Loucy (cell line): ENCODE measurements around the gene ITGB3.

ENCODE experiments used
- H2AFZ ChIP-seq: fragments of 200-600 bp; sonication (generic); 2 replicates; pipeline ENCODE4 v1.6.0; 2016; ENCODE audit warnings: antibody characterized with exemption, mild to moderate bottlenecking, low read length, moderate library complexity
- H3F3A ChIP-seq: fragments of 200-600 bp; 2 replicates; pipeline ENCODE4 v1.6.0; 2016; ENCODE audit warnings: antibody characterized with exemption, low read depth, mild to moderate bottlenecking
- H3K27me3 ChIP-seq: fragments of 200-600 bp; sonication (generic); 2 replicates; pipeline ENCODE4 v1.6.1; 2014; ENCODE audit warnings: low read length, mild to moderate bottlenecking; ENCODE audit not compliant: insufficient read depth, poor library complexity, severe bottlenecking
- H3K36me3 ChIP-seq: fragments of 200-600 bp; sonication (generic); 2 replicates; pipeline ENCODE4 v1.6.1; 2016; ENCODE audit warnings: low read length; ENCODE audit not compliant: insufficient read depth
- H3K4me1 ChIP-seq: fragments of 200-600 bp; sonication (generic); 2 replicates; pipeline ENCODE4 v1.5.1; 2014; ENCODE audit warnings: low read length, mild to moderate bottlenecking; ENCODE audit not compliant: insufficient read depth, poor library complexity, severe bottlenecking
- H3K4me2 ChIP-seq: fragments of 200-600 bp; sonication (generic); 2 replicates; pipeline ENCODE4 v1.6.0; 2014; ENCODE audit warnings: antibody characterized with exemption, low read length, low read depth, mild to moderate bottlenecking; ENCODE audit not compliant: poor library complexity, severe bottlenecking
- H3K4me3 ChIP-seq: fragments of 200-600 bp; sonication (generic); 2 replicates; pipeline ENCODE4 v1.5.1; 2014; ENCODE audit warnings: low read length, mild to moderate bottlenecking, mixed read lengths; ENCODE audit not compliant: poor library complexity, severe bottlenecking
- H3K79me2 ChIP-seq: fragments of 200-600 bp; sonication (generic); 2 replicates; pipeline ENCODE4 v1.6.1; 2014; ENCODE audit warnings: low read length; ENCODE audit not compliant: insufficient read depth
- H3K9ac ChIP-seq: fragments of 200-600 bp; sonication (generic); 2 replicates; pipeline ENCODE4 v1.6.0; 2014; ENCODE audit warnings: mild to moderate bottlenecking, low read depth, low read length, moderate library complexity; ENCODE audit not compliant: poor library complexity, severe bottlenecking
- H3K9me2 ChIP-seq: fragments of 200-600 bp; sonication (generic); replicated peaks from 2 replicates; pipeline ENCODE4 v1.6.1; 2016; ENCODE audit warnings: low read depth, low read length, mixed read lengths
- H3K9me3 ChIP-seq: fragments of 200-600 bp; sonication (generic); 2 replicates; pipeline ENCODE4 v1.6.1; 2014; ENCODE audit warnings: mild to moderate bottlenecking, antibody characterized with exemption, low read length, low read depth; ENCODE audit not compliant: insufficient read depth
- H4K20me1 ChIP-seq: fragments of 200-600 bp; sonication (generic); 2 replicates; pipeline ENCODE4 v1.6.0; 2014; ENCODE audit warnings: antibody characterized with exemption, low read length, mild to moderate bottlenecking; ENCODE audit not compliant: insufficient read depth, poor library complexity, severe bottlenecking
- CTCF ChIP-seq: fragments of 200-600 bp; sonication (generic); conservative IDR thresholded peaks from 2 replicates; pipeline ENCODE4 v1.5.1; 2014; ENCODE audit warnings: mild to moderate bottlenecking, antibody characterized with exemption, low read length
- EZH2phosphoT487 ChIP-seq: fragments of 200-600 bp; IDR thresholded peaks from 2 replicates; pipeline ENCODE4 v1.6.1; 2018; ENCODE audit warnings: antibody characterized with exemption, mild to moderate bottlenecking, moderate library complexity, borderline replicate concordance

ITGB3 gene

GRCh38 chr17:47285003-47285402 lies 31.4 kb downstream of the ITGB3 start:
- no peak overlapping the region for H2AFZ ChIP-seq
- H3K4me2 ChIP-seq = no peak overlapping the region
- peaks cover 5% of the 10 kb centered on the region for H3K4me1 ChIP-seq
- no peaks in the 10 kb centered on the region for H3K36me3 ChIP-seq
- no peaks in the 10 kb centered on the region for H4K20me1 ChIP-seq
- no peaks in the 10 kb centered on the region for H3K9me2 ChIP-seq
- no peaks in the 10 kb centered on the region for H3F3A ChIP-seq
- no peaks in the 10 kb centered on the region for H3K9me3 ChIP-seq
- TF ChIP-seq EZH2phosphoT487 (no peak), CTCF (no peak)
- H3K9ac ChIP-seq = no peak overlapping the region
- no peak overlapping the region for H3K4me3 ChIP-seq
- H3K79me2 ChIP-seq = no peaks in the 10 kb centered on the region
- H3K27me3 ChIP-seq = no peaks in the 10 kb centered on the region

GRCh38 chr17:47286198-47286914 lies 32.7 kb downstream of the ITGB3 start:
- Histone ChIP-seq H3K9me2 (no peaks in the 10 kb centered on the region), H3K27me3 (no peaks in the 10 kb centered on the region), H3K36me3 (no peaks in the 10 kb centered on the region), H3K9ac (no peak overlapping the region), H3K9me3 (no peaks in the 10 kb centered on the region), H3K4me2 (no peak overlapping the region), H4K20me1 (no peaks in the 10 kb centered on the region), H3K79me2 (no peaks in the 10 kb centered on the region), H2AFZ (no peak overlapping the region), H3K4me1 (peaks cover 5% of the 10 kb centered on the region), H3K4me3 (no peak overlapping the region), H3F3A (no peaks in the 10 kb centered on the region)
- TF ChIP-seq EZH2phosphoT487 (no peak), CTCF (no peak)

GRCh38 chr17:47287068-47287467 lies 33.4 kb downstream of the ITGB3 start:
- Histone ChIP-seq H3K4me3 (no peak overlapping the region), H3K36me3 (no peaks in the 10 kb centered on the region), H3K4me2 (no peak overlapping the region), H3K4me1 (peaks cover 5% of the 10 kb centered on the region), H3K9me2 (no peaks in the 10 kb centered on the region), H3K9ac (no peak overlapping the region), H3K79me2 (no peaks in the 10 kb centered on the region), H4K20me1 (no peaks in the 10 kb centered on the region), H3K9me3 (no peaks in the 10 kb centered on the region), H3F3A (no peaks in the 10 kb centered on the region), H2AFZ (no peak overlapping the region), H3K27me3 (no peaks in the 10 kb centered on the region)
- TF ChIP-seq CTCF (no peak; the same call in 1 of the 2 replicates), EZH2phosphoT487 (no peak)
